NCI-H1436 treated with DMSO at 0.1 percent for 48 hours (cell line): ENCODE measurements around the gene LARGE2.

Source experiments
- DNase-seq: peaks from one replicate; lab custom pipeline; 2025; lab: John Stamatoyannopoulos, UW

LARGE2 gene

DNA sequence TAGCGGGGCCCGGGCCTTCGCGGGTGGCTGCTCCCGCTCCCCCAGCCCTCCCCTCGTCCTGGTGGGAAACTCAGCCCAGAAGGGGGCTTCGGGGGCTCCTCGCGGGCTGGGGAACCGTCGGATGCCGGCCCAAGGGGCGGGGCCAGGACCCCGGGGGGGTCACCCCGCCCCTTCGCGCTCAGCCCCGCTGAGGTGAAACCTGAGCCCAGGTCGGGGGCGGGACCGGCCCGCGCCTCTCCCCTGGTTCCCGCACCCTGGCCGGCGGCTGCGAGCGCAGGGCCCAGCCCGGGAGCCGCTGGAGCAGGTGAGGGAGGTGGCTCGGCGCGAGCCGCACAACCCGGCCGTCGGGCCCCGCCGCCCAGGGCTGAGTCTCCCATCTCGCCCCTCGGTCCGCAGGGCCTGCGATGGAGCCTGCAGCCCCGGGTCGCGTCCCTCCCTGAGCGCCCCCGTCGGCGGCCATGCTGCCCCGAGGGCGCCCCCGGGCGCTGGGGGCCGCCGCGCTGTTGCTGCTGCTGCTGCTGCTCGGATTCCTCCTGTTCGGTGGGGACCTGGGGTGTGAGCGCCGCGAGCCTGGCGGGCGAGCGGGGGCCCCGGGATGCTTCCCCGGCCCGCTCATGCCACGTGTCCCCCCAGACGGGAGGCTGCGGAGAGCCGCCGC, at the start of gene LARGE2:
LARGE2 (plus strand) TSS at position 232 of the 658 bp plus-strand sequence; CDS start at position 459, 227 bp downstream.
- DNase-seq = no peak

GRCh38 chr11:45876401-45876800, 46.1 kb upstream of the LARGE2 start:
- DNase-seq = no peak

DNA sequence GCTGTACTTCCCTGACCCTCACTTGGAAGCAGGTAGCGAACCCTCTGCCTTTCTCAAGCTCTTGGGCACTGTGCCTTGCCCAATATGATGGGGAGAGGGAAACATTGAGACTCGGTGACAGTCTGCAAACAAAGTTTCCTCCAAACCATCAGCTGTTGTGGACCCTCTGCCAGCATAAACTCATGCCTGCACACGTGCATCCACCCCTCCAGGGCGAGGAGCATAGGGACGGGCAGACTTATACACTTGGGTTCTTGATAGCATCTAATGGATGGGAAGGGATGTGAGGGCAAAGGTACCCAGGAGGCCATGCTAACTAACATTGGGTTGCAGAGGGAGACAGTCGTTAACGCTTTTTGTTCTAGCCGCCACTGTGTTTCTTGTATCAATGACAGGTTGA, 45.2 kb upstream of the LARGE2 start:
- no peak for DNase-seq

DNA sequence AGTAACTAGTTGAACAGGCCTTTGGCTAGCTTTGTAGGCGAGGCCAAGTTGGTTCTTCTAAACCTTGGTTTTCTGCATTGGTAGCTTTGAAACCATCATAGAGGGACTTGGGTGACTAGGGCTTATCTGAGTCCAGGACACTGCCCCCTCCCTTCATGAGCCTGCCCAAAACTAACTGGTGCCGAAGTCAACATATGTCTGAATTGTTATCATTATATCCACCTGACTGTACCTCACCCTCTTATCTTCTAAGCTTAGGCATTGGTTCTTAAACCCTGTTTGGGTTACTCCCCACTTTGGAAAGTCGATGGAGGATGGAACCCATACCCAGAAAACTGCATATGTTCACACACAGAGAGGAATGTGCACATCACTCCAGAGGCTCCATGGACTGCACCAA, 44.6 kb upstream of the LARGE2 start:
- DNase-seq = no peak

DNA sequence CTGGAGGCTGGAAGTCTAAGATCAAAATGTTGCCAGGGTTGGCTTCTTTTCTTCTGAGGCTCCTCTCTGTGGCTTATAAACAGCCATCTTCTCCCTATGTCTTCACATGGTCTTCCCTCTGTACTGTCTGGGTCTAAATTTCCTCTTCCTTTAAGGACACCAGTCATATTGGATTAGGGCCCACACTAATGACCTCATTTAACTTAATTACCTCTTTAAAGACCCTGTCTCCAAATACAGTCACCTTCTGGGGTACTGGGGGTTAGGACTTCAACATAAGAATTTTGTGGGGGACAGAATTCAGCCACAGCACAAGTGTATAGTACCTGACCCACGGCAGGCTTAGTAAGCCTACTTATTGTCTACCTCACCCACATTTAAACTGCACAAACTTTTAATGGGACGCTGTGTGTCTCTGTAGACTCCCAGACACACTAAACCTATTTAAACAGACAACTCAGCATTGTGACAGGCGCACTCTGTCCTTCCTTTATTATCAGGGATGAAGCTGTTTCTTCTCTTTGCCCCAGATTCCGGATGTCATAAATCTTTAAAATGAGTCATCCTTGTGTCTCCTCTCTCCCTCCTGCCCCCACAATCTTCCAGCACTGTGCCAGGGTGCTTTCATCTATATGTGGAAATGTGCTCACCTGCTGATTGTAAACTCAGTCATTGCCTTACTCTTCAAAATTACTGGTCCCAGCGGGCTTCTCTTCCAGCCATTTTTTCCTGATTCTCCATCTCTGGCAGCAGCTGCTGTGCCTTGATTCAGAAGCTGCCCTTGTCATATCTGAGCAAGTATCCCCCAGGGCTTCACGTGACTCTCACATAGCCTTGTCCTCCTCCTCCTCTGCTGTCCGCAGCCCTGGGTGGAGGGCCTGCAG, 42.4 kb upstream of the LARGE2 start:
- DNase-seq = no peak

GRCh38 chr11:45880772-45881570, 41.5 kb upstream of the LARGE2 start:
- no peak for DNase-seq

GRCh38 chr11:45881708-45882368, 40.6 kb upstream of the LARGE2 start:
- no peak for DNase-seq

DNA sequence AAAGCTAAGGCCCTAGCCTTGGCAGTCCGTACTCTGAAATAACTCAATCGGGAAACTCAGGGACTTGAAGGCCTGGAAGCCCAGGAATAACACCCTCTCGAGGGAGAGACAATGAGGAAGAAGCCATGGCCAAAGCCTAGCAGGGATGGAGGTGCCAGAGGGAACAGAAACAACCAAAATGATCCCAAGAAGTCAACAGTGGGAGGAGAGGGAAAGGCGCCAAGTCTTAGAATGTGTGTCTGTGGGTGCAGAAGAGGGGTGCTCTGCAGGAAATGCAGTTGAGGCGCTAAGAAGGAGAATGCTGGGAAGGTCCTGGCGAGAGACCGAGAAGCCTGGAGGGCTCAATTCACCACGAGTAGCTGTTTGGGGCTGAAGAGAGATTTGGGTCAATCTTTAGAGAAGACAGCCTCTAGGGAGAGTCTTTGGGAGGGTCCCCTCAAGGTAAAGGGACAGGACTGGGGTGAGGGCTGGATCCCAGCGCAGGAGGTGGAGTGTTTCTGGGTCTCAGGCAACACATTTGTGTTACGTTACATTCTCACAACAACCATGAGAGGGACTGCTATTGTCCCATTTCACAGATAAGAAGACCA, 37.8 kb upstream of the LARGE2 start:
- DNase-seq = no peak

- no peak for DNase-seq
Measured at GRCh38 chr11:45885274-45885920, 37.1 kb upstream of the LARGE2 start, which contains the start of gene MAPK8IP1. MAPK8IP1 (plus strand) TSS chr11:45885651; CDS start chr11:45885821, 170 bp downstream.

DNA sequence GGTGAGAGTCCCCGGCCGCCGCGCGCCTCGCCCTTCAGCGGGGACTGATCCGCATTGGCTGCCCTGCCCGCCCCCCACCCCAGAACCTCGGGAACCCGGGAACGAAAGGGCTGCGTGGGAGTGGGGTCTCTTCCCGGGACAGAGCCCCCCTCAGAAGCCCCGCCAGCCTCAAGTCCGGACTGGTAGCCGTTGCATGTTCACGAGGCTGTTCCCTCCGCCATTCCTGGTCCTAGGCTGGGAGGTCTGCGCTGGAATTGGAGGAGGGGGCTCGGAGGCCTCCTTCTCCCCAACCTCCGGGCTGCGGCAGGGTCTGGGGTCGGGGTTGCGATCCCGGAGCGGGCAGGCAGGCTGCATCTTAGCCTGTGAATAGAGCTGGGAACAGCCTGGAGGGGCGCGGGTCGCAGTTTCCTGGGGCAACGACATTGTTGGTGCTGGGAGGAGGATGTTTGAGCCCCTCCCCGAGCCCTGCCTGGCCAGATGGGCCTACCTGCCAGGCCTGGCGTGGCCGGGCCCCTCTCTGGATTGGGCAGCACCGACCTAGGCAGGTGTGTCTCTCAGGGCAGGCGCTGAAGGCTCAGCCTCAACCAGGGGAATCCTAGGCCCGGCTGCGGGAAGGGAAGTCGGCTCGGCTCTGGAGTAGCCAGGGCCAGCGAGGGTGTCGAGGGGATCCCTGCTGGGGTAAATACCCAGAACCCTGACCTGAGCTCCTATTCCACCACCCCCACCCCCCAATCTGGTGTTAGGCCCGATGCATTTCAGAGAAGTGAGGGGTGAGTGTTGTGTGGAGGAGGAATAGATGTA, 36.3 kb upstream of the LARGE2 start:
- DNase-seq = no peak

- no peak for DNase-seq
Measured at GRCh38 chr11:45886816-45887520, 35.5 kb upstream of the LARGE2 start.

DNA sequence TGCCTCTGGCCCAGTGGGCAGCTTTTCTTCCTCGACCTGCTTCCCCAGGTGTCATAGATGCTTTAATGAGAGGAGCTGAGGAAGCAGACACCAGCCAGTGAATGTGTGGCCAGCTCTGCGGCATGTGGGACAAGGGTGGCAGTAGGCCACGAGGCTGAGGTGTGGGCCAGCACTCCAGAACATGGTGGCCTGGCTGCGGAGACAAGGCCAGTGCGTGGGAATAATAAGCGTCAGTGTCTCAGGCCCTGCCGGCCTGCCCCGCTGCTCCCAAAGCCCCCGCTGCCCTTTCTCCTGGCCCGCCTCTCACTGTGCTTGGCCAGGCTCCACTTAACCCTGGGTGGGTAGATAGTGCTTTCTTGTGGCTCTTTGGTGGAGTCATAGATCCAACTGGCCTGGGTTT, 34.9 kb upstream of the LARGE2 start:
- DNase-seq = no peak

GRCh38 chr11:45889555-45889954, 32.9 kb upstream of the LARGE2 start:
- no peak for DNase-seq

GRCh38 chr11:45889966-45890365, 32.5 kb upstream of the LARGE2 start:
- DNase-seq = no peak

GRCh38 chr11:45890886-45891550, 31.4 kb upstream of the LARGE2 start:
- no peak for DNase-seq

DNA sequence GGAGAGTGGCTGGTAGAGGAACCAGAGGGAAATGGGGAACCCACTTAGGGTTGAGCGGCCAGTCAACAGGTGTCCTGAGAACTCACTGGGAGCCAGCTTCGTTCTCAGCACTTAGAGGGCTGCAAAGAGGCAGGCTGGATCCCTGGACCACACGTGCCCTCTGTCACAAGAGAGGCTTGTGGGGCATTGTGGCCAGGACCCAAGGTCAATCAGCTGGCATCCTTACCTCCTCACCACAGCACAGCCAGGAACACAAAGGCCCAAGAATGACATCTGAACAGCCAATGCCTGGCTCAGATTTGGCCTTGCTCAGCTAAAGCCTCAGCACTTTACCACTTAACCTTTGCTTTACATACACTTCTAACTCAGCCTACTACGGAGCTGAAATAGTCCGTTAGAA, 29.6 kb upstream of the LARGE2 start:
- DNase-seq = no peak

GRCh38 chr11:45894555-45895247, 27.8 kb upstream of the LARGE2 start:
- DNase-seq = no peak

DNA sequence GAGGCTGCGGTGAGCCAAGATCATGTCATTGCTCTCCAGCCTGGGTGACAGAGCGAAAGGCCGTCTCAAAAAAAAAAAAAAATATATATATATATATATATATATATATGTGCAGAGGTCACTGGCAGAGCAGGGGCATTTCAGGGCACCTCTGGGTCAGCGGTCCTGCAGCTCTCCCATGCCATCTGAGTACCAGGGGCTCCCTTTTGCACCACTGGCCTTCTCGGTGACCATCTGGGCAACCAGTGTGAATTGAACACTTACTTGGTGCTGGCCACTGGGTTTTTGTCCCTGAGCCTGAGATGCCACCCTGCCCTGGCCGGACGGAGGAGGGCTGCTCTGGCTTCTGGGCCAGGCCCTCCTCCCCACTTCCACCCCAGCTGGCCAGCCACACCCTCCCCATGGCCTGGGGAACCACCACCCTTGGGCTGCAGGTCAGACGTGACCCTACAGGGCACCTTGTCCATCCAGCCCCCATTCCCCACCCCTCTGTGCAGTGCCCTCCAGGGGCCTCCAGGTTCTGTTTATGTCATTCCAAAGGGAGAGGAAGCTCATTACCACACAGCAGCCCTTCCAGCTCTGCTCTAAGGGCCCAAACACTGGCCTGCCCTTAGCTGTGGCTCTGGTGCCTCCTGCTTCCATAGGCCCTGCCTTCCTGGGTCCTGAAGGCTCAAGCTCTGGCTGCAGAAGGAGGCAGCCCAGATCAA, 26.8 kb upstream of the LARGE2 start:
- no peak for DNase-seq
